K562 (cell line): ENCODE measurements around the gene ABCC5.

ENCODE experiments used
- BDP1 ChIP-seq: IDR thresholded peaks from 3 replicates; pipeline ENCODE4 v1.6.1; 2011; ENCODE audit not compliant: insufficient read length, insufficient read depth
- CBX1 ChIP-seq: sonication (generic); IDR thresholded peaks from 2 replicates; pipeline ENCODE4 v1.6.1; 2016; ENCODE audit warnings: antibody characterized with exemption, low read depth, mild to moderate bottlenecking
- CHD1 ChIP-seq: fragments of 200-600 bp; sonication (generic); IDR thresholded peaks from one replicate; pipeline ENCODE4 v1.6.1; 2012; ENCODE audit warnings: mild to moderate bottlenecking, moderate library complexity, low read length, inconsistent platforms
- JUN ChIP-seq, 2 experiments: sonication (generic) in 1 of 2; formaldehyde crosslinking in 1 of 2; IDR thresholded peaks; 2 replicates each; pipeline versions ENCODE4 v1.6.1 to v1.8.0; 2012 to 2022; ENCODE audit warnings: borderline replicate concordance in 2 of 2, mild to moderate bottlenecking in 2 of 2, improper control_type of control experiment in 1 of 2, low read depth in 1 of 2, low read length in 1 of 2, missing genetic modification reagents in 1 of 2
- POLR2A ChIP-seq: fragments of 450-650 bp; conservative IDR thresholded peaks from 2 replicates; pipeline ENCODE4 v1.6.1; 2016
- TCF7 ChIP-seq: sonication (generic); IDR thresholded peaks from 2 replicates; pipeline ENCODE4 v1.6.1; 2016; ENCODE audit warnings: antibody characterized with exemption, borderline replicate concordance
- ZNF780A ChIP-seq: fragments of 250-450 bp; sonication (Bioruptor Pico); IDR thresholded peaks from 2 replicates; pipeline ENCODE4 v1.5.0; 2021; ENCODE audit warnings: mild to moderate bottlenecking
- TF ChIP-seq, protein P1 (sequence below): fragments of 250-450 bp; sonication (Bioruptor Pico); IDR thresholded peaks from 2 replicates; pipeline ENCODE4 v1.6.1; 2021; ENCODE audit warnings: mild to moderate bottlenecking
- TF ChIP-seq, protein P2 (sequence below): sonication (generic); formaldehyde crosslinking; IDR thresholded peaks from 2 replicates; pipeline ENCODE4 v1.8.0; 2022; ENCODE audit warnings: missing genetic modification reagents, mild to moderate bottlenecking, borderline replicate concordance

DNA sequence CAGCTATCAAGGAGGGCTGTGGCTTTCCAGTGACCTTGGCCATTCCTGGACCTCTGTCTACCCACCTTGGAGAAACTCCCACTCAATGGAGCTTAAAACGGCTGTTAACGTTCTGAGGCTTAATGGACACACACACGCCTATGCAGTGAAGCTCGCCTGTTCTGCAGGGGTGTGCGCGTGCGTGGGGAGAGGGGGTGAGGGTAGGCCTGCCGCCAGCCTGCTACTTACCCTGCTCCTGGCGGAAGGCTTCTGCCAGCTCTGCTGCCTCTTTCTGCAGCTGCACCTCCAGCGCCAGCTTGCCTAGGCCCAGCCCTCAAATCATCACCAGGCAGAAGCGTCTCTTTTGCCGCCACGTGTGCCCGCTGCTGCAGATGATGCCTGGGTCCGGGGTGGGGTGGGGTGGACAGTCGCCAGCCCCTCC is 109.8 kb downstream of the ABCC5 start:
- TF ChIP-seq TCF7 (no peak), CHD1 (no peak), CBX1 (no peak), JUN (IDR thresholded peaks at IDR 0.05; ENCODE audit: borderline replicate concordance, low read depth, low read length) (no peak), JUN (CRISPR knock-in tag; IDR thresholded peaks at IDR 0.05; ENCODE audit: borderline replicate concordance) (no peak), ZNF780A (no peak), BDP1 (no peak), POLR2A (no peak)
- TF ChIP-seq, protein P1, sequence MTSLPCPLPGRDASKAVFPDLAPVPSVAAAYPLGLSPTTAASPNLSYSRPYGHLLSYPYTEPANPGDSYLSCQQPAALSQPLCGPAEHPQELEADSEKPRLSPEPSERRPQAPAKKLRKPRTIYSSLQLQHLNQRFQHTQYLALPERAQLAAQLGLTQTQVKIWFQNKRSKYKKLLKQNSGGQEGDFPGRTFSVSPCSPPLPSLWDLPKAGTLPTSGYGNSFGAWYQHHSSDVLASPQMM (CRISPR knock-in tag) = no peak
- TF ChIP-seq, protein P2, sequence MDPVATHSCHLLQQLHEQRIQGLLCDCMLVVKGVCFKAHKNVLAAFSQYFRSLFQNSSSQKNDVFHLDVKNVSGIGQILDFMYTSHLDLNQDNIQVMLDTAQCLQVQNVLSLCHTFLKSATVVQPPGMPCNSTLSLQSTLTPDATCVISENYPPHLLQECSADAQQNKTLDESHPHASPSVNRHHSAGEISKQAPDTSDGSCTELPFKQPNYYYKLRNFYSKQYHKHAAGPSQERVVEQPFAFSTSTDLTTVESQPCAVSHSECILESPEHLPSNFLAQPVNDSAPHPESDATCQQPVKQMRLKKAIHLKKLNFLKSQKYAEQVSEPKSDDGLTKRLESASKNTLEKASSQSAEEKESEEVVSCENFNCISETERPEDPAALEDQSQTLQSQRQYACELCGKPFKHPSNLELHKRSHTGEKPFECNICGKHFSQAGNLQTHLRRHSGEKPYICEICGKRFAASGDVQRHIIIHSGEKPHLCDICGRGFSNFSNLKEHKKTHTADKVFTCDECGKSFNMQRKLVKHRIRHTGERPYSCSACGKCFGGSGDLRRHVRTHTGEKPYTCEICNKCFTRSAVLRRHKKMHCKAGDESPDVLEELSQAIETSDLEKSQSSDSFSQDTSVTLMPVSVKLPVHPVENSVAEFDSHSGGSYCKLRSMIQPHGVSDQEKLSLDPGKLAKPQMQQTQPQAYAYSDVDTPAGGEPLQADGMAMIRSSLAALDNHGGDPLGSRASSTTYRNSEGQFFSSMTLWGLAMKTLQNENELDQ (CRISPR knock-in tag) = no peak
